Mesothelial cell of epicardium (in vitro differentiated cells): Measurements from ENCODE around the gene FLNB. TPM values are rescaled to one million over a fixed set of nuclear protein-coding genes. Genes with fewer than 3 reads are reported as not detected.

Experiments
- DNase-seq, 2 experiments: peaks; one replicate each; pipeline ENCODE4 v3.0.0; 2021; ENCODE audit warnings: low spot score in 2 of 2; ENCODE audit not compliant: unreplicated experiment in 2 of 2
- H3K27ac Mint-ChIP-seq: 2 replicates; pipeline ENCODE4 v1.8.0; 2021; ENCODE audit warnings: mixed read lengths
- H3K27me3 Mint-ChIP-seq: 2 replicates; pipeline ENCODE4 v1.8.0; 2021; ENCODE audit warnings: low read depth, mixed read lengths
- H3K36me3 Mint-ChIP-seq: 2 replicates; pipeline ENCODE4 v1.8.0; 2021; ENCODE audit warnings: mixed read lengths
- H3K4me1 Mint-ChIP-seq: 2 replicates; pipeline ENCODE4 v1.8.0; 2021; ENCODE audit warnings: mixed read lengths
- H3K4me3 Mint-ChIP-seq: 2 replicates; pipeline ENCODE4 v1.8.0; 2021; ENCODE audit warnings: mild to moderate bottlenecking, moderate library complexity, mixed read lengths
- H3K9me3 Mint-ChIP-seq: 2 replicates; pipeline ENCODE4 v1.8.0; 2021; ENCODE audit warnings: mixed read lengths
- total RNA-seq: library from RNA; stranded (reverse); gene quantifications from 3 replicates; pipeline ENCODE4 v1.2.1, GENCODE V29; 2021
- TF ChIP-seq, protein P1 (sequence below): fragments of 200-600 bp; sonication (generic); IDR thresholded peaks from one replicate; pipeline ENCODE4 v1.5.0; 2021; ENCODE audit warnings: antibody characterized with exemption; ENCODE audit not compliant: unreplicated experiment

The FLNB gene
- total RNA-seq, 1 donor from 2014 or later: 190 TPM

DNA sequence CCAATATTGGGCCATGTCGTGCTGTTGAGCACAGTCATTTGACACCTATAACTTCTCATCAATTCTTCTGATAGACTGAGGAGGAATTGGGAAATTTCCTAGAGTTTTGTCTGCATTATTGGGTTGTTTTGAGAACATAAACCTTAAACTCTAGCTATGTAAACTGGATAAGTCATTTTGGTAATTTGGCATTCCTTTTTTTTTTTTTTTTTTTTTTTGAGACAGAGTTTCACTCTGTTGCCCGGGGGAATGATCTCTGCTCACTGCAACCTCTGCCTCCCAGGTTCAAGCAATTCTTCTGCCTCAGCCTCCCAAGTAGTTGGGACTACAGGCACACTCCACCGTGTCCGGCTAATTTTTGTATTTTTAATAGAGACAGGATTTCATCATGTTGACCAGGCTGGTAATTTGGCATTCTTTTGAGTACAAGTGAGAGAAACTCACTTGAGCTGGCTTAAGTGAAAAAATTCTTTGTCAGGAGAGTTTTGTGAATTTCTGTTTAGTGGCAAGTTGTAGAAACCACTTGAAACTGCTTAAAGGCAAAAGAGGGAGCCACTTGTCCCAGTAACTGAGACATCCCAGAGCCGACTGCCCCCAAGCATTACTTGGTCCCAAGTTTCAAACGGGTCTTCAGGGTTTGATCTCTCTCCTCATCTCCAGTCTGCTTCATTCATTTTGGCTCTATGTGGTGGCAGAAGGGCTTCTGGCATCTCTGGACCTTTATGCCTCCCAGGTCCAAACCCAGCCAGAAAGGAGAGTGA is 34.9 kb downstream of the FLNB start:
- peaks cover 64% of the 10 kb centered on the region for H3K4me1 Mint-ChIP-seq
- H3K27me3 Mint-ChIP-seq: no peaks in the 10 kb centered on the region
- DNase-seq: no peak
- no peak overlapping the region for H3K4me3 Mint-ChIP-seq
- TF ChIP-seq, protein P1, sequence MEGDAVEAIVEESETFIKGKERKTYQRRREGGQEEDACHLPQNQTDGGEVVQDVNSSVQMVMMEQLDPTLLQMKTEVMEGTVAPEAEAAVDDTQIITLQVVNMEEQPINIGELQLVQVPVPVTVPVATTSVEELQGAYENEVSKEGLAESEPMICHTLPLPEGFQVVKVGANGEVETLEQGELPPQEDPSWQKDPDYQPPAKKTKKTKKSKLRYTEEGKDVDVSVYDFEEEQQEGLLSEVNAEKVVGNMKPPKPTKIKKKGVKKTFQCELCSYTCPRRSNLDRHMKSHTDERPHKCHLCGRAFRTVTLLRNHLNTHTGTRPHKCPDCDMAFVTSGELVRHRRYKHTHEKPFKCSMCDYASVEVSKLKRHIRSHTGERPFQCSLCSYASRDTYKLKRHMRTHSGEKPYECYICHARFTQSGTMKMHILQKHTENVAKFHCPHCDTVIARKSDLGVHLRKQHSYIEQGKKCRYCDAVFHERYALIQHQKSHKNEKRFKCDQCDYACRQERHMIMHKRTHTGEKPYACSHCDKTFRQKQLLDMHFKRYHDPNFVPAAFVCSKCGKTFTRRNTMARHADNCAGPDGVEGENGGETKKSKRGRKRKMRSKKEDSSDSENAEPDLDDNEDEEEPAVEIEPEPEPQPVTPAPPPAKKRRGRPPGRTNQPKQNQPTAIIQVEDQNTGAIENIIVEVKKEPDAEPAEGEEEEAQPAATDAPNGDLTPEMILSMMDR: no peak
- no peaks in the 10 kb centered on the region for H3K9me3 Mint-ChIP-seq
- peak overlapping the region; percentile 54 for H3K27ac Mint-ChIP-seq
- H3K36me3 Mint-ChIP-seq: no peaks in the 10 kb centered on the region

DNA sequence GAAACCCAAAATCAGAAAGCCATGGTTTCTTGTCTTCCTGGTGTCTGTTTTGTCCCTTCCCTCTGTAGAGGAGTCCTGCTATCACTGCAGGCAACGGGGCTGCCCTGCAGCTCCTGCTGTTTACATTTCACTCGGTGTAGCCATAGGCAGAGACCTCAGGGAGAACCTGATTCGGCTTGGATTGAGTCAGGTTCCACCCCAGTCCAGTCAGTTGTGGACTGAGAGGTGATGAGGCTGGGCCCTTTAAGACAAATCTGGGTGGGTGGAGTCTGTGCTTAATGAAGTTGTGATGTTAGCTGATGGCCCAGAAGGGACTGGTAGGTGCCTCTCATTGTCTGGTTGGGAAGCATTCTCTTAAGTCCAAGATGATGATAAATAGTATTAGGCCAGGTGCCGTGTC is 35.7 kb downstream of the FLNB start:
- Mint-ChIP-seq H3K4me1 (peaks cover 69% of the 10 kb centered on the region), H3K27me3 (no peaks in the 10 kb centered on the region), H3K27ac (no peak overlapping the region), H3K4me3 (no peak overlapping the region), H3K9me3 (no peaks in the 10 kb centered on the region), H3K36me3 (no peaks in the 10 kb centered on the region)
- TF ChIP-seq, protein P1: no peak
- no peak for DNase-seq

GRCh38 chr3:58044691-58045483 is 36.7 kb downstream of the FLNB start:
- H3K4me3 Mint-ChIP-seq: no peak overlapping the region
- TF ChIP-seq, protein P1: no peak
- peak overlapping the region; percentile 60 for H3K27ac Mint-ChIP-seq

DNA sequence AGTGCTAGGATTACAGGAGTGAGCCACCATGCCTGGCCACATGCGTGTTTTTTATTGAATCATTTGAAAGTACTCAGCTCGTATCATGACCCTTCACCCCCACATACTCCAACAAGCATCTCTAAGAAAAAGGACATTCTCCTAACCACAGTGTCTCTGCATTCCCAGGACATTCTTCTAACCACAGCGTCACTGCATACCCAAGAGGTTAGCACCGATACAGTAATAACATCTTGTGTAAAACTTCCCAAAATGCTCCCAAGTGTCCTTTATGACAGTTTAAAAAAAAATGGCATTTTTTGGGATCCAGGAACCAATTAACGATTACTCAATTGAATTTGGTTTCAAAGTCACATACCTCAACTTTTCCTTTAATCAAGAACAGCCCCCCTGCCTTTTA is 39.6 kb downstream of the FLNB start:
- H3K4me3 Mint-ChIP-seq: no peak overlapping the region

More at GRCh38 chr3:58044691-58045483, 36.7 kb downstream of the FLNB start:
- no peaks in the 10 kb centered on the region for H3K36me3 Mint-ChIP-seq
- DNase-seq: no peak
- H3K9me3 Mint-ChIP-seq: no peaks in the 10 kb centered on the region
- peaks cover 69% of the 10 kb centered on the region for H3K4me1 Mint-ChIP-seq
- no peaks in the 10 kb centered on the region for H3K27me3 Mint-ChIP-seq

DNA sequence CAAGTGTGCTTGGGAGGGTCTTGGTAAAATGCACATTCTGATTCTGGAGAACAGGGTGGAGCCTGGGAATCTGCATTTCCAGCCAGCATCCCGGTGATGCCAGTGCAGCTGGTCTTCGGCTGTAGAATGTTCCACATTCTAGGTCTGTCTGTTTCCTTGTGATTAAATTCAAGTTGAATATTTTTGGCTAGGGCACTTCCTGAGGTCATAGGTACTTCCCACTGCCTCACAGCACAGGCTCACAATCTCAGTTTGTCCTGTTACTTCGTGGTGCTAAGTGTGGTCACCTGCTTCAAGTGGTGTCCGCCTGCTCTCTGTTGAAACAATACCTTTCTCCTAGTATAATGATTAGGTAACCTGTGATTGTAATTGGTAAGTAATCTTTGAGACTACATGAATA is 40.1 kb downstream of the FLNB start:
- no peaks in the 10 kb centered on the region for H3K27me3 Mint-ChIP-seq
- peak overlapping the region; percentile 93 for H3K27ac Mint-ChIP-seq

More for the DNA sequence above, 39.6 kb downstream of the FLNB start:
- H3K27ac Mint-ChIP-seq: peak overlapping the region; percentile 93
- no peaks in the 10 kb centered on the region for H3K27me3 Mint-ChIP-seq
- peaks cover 69% of the 10 kb centered on the region for H3K4me1 Mint-ChIP-seq
- no peak for DNase-seq
- no peaks in the 10 kb centered on the region for H3K9me3 Mint-ChIP-seq
- TF ChIP-seq, protein P1: no peak
- H3K36me3 Mint-ChIP-seq: no peaks in the 10 kb centered on the region

More for the DNA sequence above, 40.1 kb downstream of the FLNB start:
- no peaks in the 10 kb centered on the region for H3K9me3 Mint-ChIP-seq
- DNase-seq: no peak
- H3K4me1 Mint-ChIP-seq: peaks cover 65% of the 10 kb centered on the region
- no peaks in the 10 kb centered on the region for H3K36me3 Mint-ChIP-seq
- H3K4me3 Mint-ChIP-seq: no peak overlapping the region
- TF ChIP-seq, protein P1: no peak
